Liver (tissue), 3 donors: ENCODE results near the gene LRMDA.

Experiments used
- GABPA ChIP-seq, 2 donors: IDR thresholded peaks in 1 of 2; conservative IDR thresholded peaks in 1 of 2; 2 replicates each; pipeline ENCODE4 v1.6.1; 2016; ENCODE audit warnings: antibody characterized with exemption in 2 of 2, mild to moderate bottlenecking in 1 of 2, moderate library complexity in 1 of 2
- JUND ChIP-seq, 2 donors: IDR thresholded peaks; 2 replicates each; pipeline ENCODE4 v1.6.1; 2016; ENCODE audit warnings: antibody characterized with exemption in 2 of 2
- REST ChIP-seq: IDR thresholded peaks from 2 replicates; pipeline ENCODE4 v1.6.1; 2016; ENCODE audit warnings: antibody characterized with exemption, mild to moderate bottlenecking
- TAF1 ChIP-seq: conservative IDR thresholded peaks from 2 replicates; pipeline ENCODE4 v1.6.1; 2016; ENCODE audit warnings: antibody characterized with exemption, mild to moderate bottlenecking
- TF ChIP-seq, protein P1 (sequence below): fragments of 150-350 bp; IDR thresholded peaks from 2 replicates; pipeline ENCODE4 v1.5.1; 2017; ENCODE audit warnings: improper control_type of control experiment, low read depth, low read length; ENCODE audit not compliant: missing input control
- TF ChIP-seq, protein P2 (sequence below): IDR thresholded peaks from 2 replicates; pipeline ENCODE4 v1.6.1; 2016; ENCODE audit warnings: antibody characterized with exemption
- donor health status: healthy.
- donor health status: healthy.

DNA sequence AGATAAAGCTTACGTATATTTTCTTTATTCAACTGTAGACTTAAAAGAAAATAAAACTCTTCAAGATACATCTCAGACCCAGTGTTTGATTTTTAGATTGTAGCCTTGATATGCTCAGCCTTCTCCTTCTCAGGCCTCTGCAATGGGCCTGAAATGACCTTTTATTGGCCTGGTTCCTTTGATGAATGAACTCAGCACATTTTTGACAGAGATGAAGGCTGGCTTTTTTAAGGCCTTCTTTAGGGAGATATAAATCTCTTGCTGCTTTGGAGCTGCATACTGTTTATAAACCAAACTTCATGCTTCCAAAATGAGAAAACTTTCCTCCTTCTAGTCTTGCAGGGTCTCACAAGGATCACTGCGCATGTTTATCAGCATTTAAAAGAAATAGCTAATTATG lies 1049.8 kb downstream of the LRMDA start:
- TF ChIP-seq, protein P1, sequence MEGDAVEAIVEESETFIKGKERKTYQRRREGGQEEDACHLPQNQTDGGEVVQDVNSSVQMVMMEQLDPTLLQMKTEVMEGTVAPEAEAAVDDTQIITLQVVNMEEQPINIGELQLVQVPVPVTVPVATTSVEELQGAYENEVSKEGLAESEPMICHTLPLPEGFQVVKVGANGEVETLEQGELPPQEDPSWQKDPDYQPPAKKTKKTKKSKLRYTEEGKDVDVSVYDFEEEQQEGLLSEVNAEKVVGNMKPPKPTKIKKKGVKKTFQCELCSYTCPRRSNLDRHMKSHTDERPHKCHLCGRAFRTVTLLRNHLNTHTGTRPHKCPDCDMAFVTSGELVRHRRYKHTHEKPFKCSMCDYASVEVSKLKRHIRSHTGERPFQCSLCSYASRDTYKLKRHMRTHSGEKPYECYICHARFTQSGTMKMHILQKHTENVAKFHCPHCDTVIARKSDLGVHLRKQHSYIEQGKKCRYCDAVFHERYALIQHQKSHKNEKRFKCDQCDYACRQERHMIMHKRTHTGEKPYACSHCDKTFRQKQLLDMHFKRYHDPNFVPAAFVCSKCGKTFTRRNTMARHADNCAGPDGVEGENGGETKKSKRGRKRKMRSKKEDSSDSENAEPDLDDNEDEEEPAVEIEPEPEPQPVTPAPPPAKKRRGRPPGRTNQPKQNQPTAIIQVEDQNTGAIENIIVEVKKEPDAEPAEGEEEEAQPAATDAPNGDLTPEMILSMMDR: no peak
- no peak for TF ChIP-seq GABPA (IDR thresholded peaks at IDR 0.05 in 1 of 2, conservative IDR thresholded peaks at IDR 0.05 in 1 of 2)
- no peak for TF ChIP-seq REST
- TF ChIP-seq TAF1: no peak
- TF ChIP-seq, protein P2, sequence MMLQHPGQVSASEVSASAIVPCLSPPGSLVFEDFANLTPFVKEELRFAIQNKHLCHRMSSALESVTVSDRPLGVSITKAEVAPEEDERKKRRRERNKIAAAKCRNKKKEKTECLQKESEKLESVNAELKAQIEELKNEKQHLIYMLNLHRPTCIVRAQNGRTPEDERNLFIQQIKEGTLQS: no peak
- TF ChIP-seq JUND (IDR thresholded peaks at IDR 0.05): no peak
